ENCODE data around the gene IL16.

The IL16 gene

GRCh38 chr15:81301385-81301784 is 104.7 kb downstream of the IL16 start:
- Histone ChIP-seq H3K9me3 (ENCODE audit: control insufficient read depth in 2 of 2, low read length in 2 of 2) (no peaks in the 10 kb centered on the region), H3K36me3 (ENCODE audit: control insufficient read depth in 2 of 2, insufficient read depth in 2 of 2, low read length in 2 of 2) (peaks cover 0 to 8% of the 10 kb centered on the region in 2 donors), H3K4me1 (ENCODE audit: control insufficient read depth, insufficient read depth, low read length) (peaks cover 6% of the 10 kb centered on the region), H3K27ac (ENCODE audit: low read length) (no peak overlapping the region), H3K9ac (ENCODE audit: low read length in 2 of 2) (no peak overlapping the region), H3K4me3 (ENCODE audit: low read length in 2 of 2) (no peak overlapping the region), H3K27me3 (ENCODE audit: control insufficient read depth in 1 of 2, insufficient read depth in 2 of 2, low read length in 2 of 2) (no peaks in the 10 kb centered on the region)

GRCh38 chr15:81301815-81302399 is 105.2 kb downstream of the IL16 start:
- no peak overlapping the region for H3K9ac ChIP-seq (ENCODE audit: low read length in 2 of 2)
- H3K9me3 ChIP-seq (ENCODE audit: control insufficient read depth in 2 of 2, low read length in 2 of 2), result no peaks in the 10 kb centered on the region
- no peak overlapping the region for H3K27ac ChIP-seq (ENCODE audit: low read length)
- no peak overlapping the region for H3K4me3 ChIP-seq (ENCODE audit: low read length in 2 of 2)
- peaks cover 6% of the 10 kb centered on the region for H3K4me1 ChIP-seq (ENCODE audit: control insufficient read depth, insufficient read depth, low read length)
- no peaks in the 10 kb centered on the region for H3K27me3 ChIP-seq (ENCODE audit: control insufficient read depth in 1 of 2, insufficient read depth in 2 of 2, low read length in 2 of 2)
- peaks cover 0 to 8% of the 10 kb centered on the region in 2 donors for H3K36me3 ChIP-seq (ENCODE audit: control insufficient read depth in 2 of 2, insufficient read depth in 2 of 2, low read length in 2 of 2)

GRCh38 chr15:81302701-81303109 is 106.0 kb downstream of the IL16 start:
- Histone ChIP-seq H3K9ac (ENCODE audit: low read length in 2 of 2) (no peak overlapping the region), H3K27me3 (ENCODE audit: control insufficient read depth in 1 of 2, insufficient read depth in 2 of 2, low read length in 2 of 2) (no peaks in the 10 kb centered on the region), H3K27ac (ENCODE audit: low read length) (peak overlapping the region; percentile 6), H3K36me3 (ENCODE audit: control insufficient read depth in 2 of 2, insufficient read depth in 2 of 2, low read length in 2 of 2) (peaks cover 0 to 8% of the 10 kb centered on the region in 2 donors), H3K4me1 (ENCODE audit: control insufficient read depth, insufficient read depth, low read length) (peaks cover 6% of the 10 kb centered on the region), H3K4me3 (ENCODE audit: low read length in 2 of 2) (no peak overlapping the region), H3K9me3 (ENCODE audit: control insufficient read depth in 2 of 2, low read length in 2 of 2) (no peaks in the 10 kb centered on the region)

GRCh38 chr15:81303244-81304225 is 106.9 kb downstream of the IL16 start:
- peaks cover 6% of the 10 kb centered on the region for H3K4me1 ChIP-seq (ENCODE audit: control insufficient read depth, insufficient read depth, low read length)
- H3K4me3 ChIP-seq (ENCODE audit: low read length in 2 of 2), result no peak overlapping the region
- no peaks in the 10 kb centered on the region for H3K9me3 ChIP-seq (ENCODE audit: control insufficient read depth in 2 of 2, low read length in 2 of 2)
- no peaks in the 10 kb centered on the region for H3K27me3 ChIP-seq (ENCODE audit: control insufficient read depth in 1 of 2, insufficient read depth in 2 of 2, low read length in 2 of 2)
- H3K27ac ChIP-seq (ENCODE audit: low read length), result peak overlapping the region; percentile 6
- H3K9ac ChIP-seq (ENCODE audit: low read length in 2 of 2), result no peak overlapping the region
- peaks cover 0 to 11% of the 10 kb centered on the region in 2 donors for H3K36me3 ChIP-seq (ENCODE audit: control insufficient read depth in 2 of 2, insufficient read depth in 2 of 2, low read length in 2 of 2)

- peaks cover 0 to 13% of the 10 kb centered on the region in 2 donors for H3K36me3 ChIP-seq (ENCODE audit: control insufficient read depth in 2 of 2, insufficient read depth in 2 of 2, low read length in 2 of 2)
- H3K4me3 ChIP-seq (ENCODE audit: low read length in 2 of 2), result no peak overlapping the region
- peaks cover 6% of the 10 kb centered on the region for H3K4me1 ChIP-seq (ENCODE audit: control insufficient read depth, insufficient read depth, low read length)
- no peaks in the 10 kb centered on the region for H3K27me3 ChIP-seq (ENCODE audit: control insufficient read depth in 1 of 2, insufficient read depth in 2 of 2, low read length in 2 of 2)
- H3K9ac ChIP-seq (ENCODE audit: low read length in 2 of 2), result no peak overlapping the region
- no peaks in the 10 kb centered on the region for H3K9me3 ChIP-seq (ENCODE audit: control insufficient read depth in 2 of 2, low read length in 2 of 2)
- no peak overlapping the region for H3K27ac ChIP-seq (ENCODE audit: low read length)
Observed at GRCh38 chr15:81304226-81304625, 107.5 kb downstream of the IL16 start.

- no peak overlapping the region for H3K9ac ChIP-seq (ENCODE audit: low read length in 2 of 2)
- H3K4me1 ChIP-seq (ENCODE audit: control insufficient read depth, insufficient read depth, low read length), result peaks cover 22% of the 10 kb centered on the region
- H3K27me3 ChIP-seq (ENCODE audit: control insufficient read depth in 1 of 2, insufficient read depth in 2 of 2, low read length in 2 of 2), result no peaks in the 10 kb centered on the region
- H3K36me3 ChIP-seq (ENCODE audit: control insufficient read depth in 2 of 2, insufficient read depth in 2 of 2, low read length in 2 of 2), result peaks cover 2 to 14% of the 10 kb centered on the region in 2 donors
- no peaks in the 10 kb centered on the region for H3K9me3 ChIP-seq (ENCODE audit: control insufficient read depth in 2 of 2, low read length in 2 of 2)
- no peak overlapping the region for H3K4me3 ChIP-seq (ENCODE audit: low read length in 2 of 2)
- no peak overlapping the region for H3K27ac ChIP-seq (ENCODE audit: low read length)
Observed at GRCh38 chr15:81308260-81308659, 111.6 kb downstream of the IL16 start.

- H3K9me3 ChIP-seq (ENCODE audit: control insufficient read depth in 2 of 2, low read length in 2 of 2), result no peaks in the 10 kb centered on the region
- H3K27ac ChIP-seq (ENCODE audit: low read length), result peak overlapping the region; percentile 49
- peaks cover 2 to 14% of the 10 kb centered on the region in 2 donors for H3K36me3 ChIP-seq (ENCODE audit: control insufficient read depth in 2 of 2, insufficient read depth in 2 of 2, low read length in 2 of 2)
- H3K4me3 ChIP-seq (ENCODE audit: low read length in 2 of 2), result no peak overlapping the region
- H3K4me1 ChIP-seq (ENCODE audit: control insufficient read depth, insufficient read depth, low read length), result peaks cover 19% of the 10 kb centered on the region
- no peaks in the 10 kb centered on the region for H3K27me3 ChIP-seq (ENCODE audit: control insufficient read depth in 1 of 2, insufficient read depth in 2 of 2, low read length in 2 of 2)
- no peak overlapping the region for H3K9ac ChIP-seq (ENCODE audit: low read length in 2 of 2)
Observed at GRCh38 chr15:81309647-81310450, 113.2 kb downstream of the IL16 start.

- Histone ChIP-seq H3K4me3 (ENCODE audit: low read length in 2 of 2) (no peak overlapping the region), H3K27me3 (ENCODE audit: control insufficient read depth in 1 of 2, insufficient read depth in 2 of 2, low read length in 2 of 2) (no peaks in the 10 kb centered on the region), H3K9ac (ENCODE audit: low read length in 2 of 2) (no peak overlapping the region), H3K27ac (ENCODE audit: low read length) (peak overlapping the region; percentile 49), H3K36me3 (ENCODE audit: control insufficient read depth in 2 of 2, insufficient read depth in 2 of 2, low read length in 2 of 2) (peaks cover 2 to 14% of the 10 kb centered on the region in 2 donors), H3K4me1 (ENCODE audit: control insufficient read depth, insufficient read depth, low read length) (peaks cover 19% of the 10 kb centered on the region), H3K9me3 (ENCODE audit: control insufficient read depth in 2 of 2, low read length in 2 of 2) (no peaks in the 10 kb centered on the region)
Observed at GRCh38 chr15:81310480-81310879, 113.8 kb downstream of the IL16 start.

GRCh38 chr15:81311752-81312464 is 115.2 kb downstream of the IL16 start:
- Histone ChIP-seq H3K9me3 (ENCODE audit: control insufficient read depth in 2 of 2, low read length in 2 of 2) (no peaks in the 10 kb centered on the region), H3K27me3 (ENCODE audit: control insufficient read depth in 1 of 2, insufficient read depth in 2 of 2, low read length in 2 of 2) (no peaks in the 10 kb centered on the region), H3K27ac (ENCODE audit: low read length) (peak overlapping the region; percentile 46), H3K4me1 (ENCODE audit: control insufficient read depth, insufficient read depth, low read length) (peaks cover 19% of the 10 kb centered on the region), H3K36me3 (ENCODE audit: control insufficient read depth in 2 of 2, insufficient read depth in 2 of 2, low read length in 2 of 2) (peaks cover 2 to 13% of the 10 kb centered on the region in 2 donors), H3K9ac (ENCODE audit: low read length in 2 of 2) (no peak overlapping the region), H3K4me3 (ENCODE audit: low read length in 2 of 2) (no peak overlapping the region)

All from stomach smooth muscle (tissue), 2 donors.